Muscle of arm (tissue), 12 donors: ENCODE results near the gene USO1. TPM values are rescaled to one million over a fixed set of nuclear protein-coding genes. Genes with fewer than 3 reads are reported as not detected.
A peak's percentile ranks its signal among the peaks of the same experiment; 100 is the strongest.

Experiments used
- DNase-seq: peaks from one replicate; pipeline ENCODE4 v3.0.0-alpha.2; 2013
- polyA plus RNA-seq, 12 donors: library from polyadenylated mRNA; unstranded; fragments of 120-200 nt; gene quantifications; one replicate each; pipeline ENCODE4 v1.2.1, GENCODE V29; 2013; ENCODE audit not compliant: insufficient read length in 12 of 12

The USO1 gene
- polyA plus RNA-seq, 12 donors: 122 to 292 (median 220) TPM; not detected in 1

DNA sequence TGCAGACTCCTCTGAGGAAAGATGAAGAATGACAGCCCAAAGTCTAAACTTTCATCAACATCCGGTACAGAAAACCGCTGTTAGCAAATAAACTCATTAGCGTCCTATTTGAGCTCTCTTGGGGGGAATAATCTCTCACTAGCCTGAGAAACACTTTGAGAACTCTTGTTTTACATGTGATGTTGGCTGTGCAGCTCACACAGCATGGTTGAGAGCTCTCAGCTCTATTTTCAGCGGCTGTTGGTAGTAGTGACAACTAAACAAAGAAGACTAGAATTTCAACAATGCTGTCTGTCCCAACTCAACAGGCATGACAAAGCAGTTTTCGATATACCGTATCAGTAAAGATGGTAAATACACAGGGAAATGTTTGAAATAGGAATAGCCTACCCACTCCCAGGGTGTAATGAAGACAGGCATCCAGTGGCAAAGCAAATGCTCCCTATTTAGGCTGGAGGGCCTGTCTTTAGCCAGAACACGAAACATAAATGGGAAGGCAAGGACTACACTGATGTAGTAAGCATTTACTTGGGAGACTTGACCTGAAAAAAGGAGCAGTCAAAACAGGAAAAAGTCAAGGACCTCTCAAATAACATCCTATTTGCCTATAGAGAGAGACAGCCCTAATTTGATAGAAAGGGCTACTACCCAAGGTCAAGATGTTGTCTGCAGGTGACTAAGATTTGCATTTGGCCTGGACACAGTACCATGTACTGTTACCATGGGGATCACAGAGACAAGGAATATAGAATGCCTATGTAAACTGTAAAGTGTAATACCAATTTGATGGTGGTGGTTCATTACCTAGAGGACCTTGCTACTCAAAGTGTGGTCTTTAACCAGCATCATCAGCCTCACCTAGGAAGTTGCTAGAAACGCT is 117.5 kb downstream of the USO1 start:
- no peak for DNase-seq

- DNase-seq: no peak
Measured at GRCh38 chr4:75843596-75843995, 119.2 kb downstream of the USO1 start.

GRCh38 chr4:75844151-75844662 is 119.8 kb downstream of the USO1 start:
- DNase-seq: no peak

DNA sequence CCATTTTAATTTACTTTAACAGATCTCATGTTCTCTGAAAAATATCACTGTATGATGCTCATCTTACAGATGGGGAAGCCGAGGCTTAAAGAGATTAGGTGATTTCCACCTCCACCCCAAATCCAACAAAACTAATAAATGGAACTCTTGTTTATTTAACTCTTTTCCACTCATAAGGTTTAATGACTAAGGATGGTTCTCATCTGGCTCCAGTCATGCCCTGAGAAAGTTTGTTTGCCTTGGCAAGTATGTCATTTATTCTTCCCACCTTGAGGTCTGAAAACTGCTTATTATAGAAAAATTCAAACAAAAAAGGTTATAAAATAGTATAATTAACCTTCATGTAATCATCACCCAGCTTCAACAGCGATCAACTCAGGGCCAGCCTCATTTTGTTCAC is 121.6 kb downstream of the USO1 start:
- DNase-seq: no peak

DNA sequence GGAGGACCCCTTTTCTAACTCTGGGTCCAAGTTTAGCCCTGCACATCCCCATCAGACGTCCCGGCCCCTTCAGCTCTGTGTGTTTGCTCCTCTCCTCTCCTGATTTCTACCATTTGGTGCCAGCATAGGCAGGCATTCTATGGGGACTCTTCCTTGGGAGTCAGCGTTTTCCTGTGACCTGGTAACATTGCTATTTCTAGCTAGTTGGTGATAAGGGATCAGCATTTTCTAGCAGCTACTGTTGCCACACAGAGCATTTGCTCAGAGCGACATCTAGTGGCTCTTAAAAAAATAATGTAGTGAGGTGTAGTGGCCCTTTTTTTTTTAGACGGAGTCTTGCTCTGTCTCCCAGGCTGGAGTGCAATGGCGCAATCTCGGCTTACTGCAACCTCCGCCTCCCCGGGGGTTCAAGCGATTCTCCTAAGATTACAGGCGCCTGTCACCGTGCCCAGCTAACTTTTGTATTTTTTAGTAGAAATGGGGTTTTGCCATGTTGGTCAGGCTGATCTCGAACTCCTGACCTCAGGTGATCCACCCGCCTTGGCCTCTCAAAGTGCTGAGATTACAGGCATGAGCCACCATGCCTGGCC is 123.9 kb downstream of the USO1 start:
- peak; percentile 62 for DNase-seq

DNA sequence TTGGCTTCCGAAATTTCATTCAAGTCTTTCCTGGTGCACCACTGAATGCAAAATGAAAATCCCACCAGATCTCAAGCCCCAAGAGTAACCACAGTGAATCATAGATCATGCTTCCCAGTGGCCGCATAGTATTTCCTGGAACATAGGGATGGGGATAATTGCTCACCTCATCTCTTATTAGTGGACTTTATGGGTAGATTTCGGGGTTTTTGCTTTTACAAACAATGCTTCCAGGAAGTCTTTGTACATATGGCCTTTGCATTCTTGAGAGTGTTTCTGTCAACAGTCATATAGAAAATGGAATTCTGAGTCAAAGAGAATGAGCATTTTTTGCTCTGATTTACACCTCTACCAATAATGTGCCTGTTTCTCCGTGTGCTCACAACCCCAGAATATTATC is 124.5 kb downstream of the USO1 start:
- no peak for DNase-seq

GRCh38 chr4:75849461-75849860 is 125.1 kb downstream of the USO1 start:
- no peak for DNase-seq

DNA sequence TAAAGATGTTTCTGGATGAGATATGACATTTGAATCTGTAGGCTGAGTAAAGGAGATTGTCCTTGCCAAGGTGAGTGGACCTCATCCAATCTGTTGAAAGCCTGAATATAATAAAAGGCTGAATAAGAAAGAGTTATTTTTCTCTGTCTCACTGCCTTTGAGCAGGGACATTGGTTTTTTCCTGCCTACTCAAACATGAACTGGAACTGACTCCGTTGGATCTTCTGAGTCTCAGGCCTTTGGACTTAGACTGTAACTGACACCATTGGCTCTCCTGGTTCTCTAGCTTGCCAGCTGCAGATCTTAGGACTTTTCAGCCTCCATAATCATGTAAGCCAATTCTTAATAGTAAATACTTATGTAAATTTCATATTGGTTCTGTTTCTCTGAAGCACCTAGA is 134.3 kb downstream of the USO1 start:
- no peak for DNase-seq

DNA sequence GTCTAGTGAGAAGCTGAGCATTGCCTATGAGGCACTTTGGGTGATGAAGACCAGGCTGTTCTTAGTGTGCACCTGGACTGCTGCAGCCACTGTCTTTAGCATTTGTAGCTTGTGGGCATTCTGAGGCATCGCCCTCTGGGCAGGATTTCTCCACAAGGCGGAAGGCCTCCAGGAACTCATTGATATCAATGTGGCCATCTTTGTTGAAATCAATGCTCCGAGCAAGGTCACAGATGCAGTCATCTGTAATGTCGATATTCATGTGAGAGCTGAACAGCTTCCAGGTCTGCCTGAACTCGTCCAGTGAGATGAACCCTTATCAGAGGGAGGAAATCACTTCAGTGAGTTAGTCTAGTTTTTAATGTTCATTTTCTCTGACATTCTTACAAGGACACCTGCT is 136.2 kb downstream of the USO1 start:
- DNase-seq: no peak

Other genes starting within 250 kb of the USO1 start
- 10 to 100 TPM in 11 of 12 donors, not detected in 1; 14.0 to 34.4 (median 30.1) TPM for gene RCHY1, start 210.2 kb upstream of the USO1 start, polyA plus RNA-seq
- 10 to 100 TPM in 11 of 12 donors, not detected in 1; 12.2 to 26.1 (median 19.2) TPM for gene THAP6, start 210.1 kb upstream of the USO1 start, polyA plus RNA-seq
- gene ODAPH, start 168.5 kb upstream of the USO1 start, polyA plus RNA-seq: under 1 TPM in 3 of 12 donors, not detected in 9; 0.21 to 0.51 (median 0.29) TPM
- gene CDKL2, start 94.0 kb upstream of the USO1 start, polyA plus RNA-seq: under 1 TPM in 9 of 12 donors, not detected in 3; 0.09 to 0.68 (median 0.18) TPM
- gene G3BP2, start 51.2 kb upstream of the USO1 start, polyA plus RNA-seq: 100 to 1,000 TPM in 11 of 12 donors, not detected in 1; 110 to 230 (median 163) TPM
- under 1 TPM in 5 of 12 donors, not detected in 7; 0.07 to 0.69 (median 0.26) TPM for gene PPEF2, start 177.9 kb downstream of the USO1 start, polyA plus RNA-seq
- gene NAAA, start 216.4 kb downstream of the USO1 start, polyA plus RNA-seq: 10 to 100 TPM in 11 of 12 donors, not detected in 1; 11.1 to 66.3 (median 15.6) TPM